ENCODE measurements around the gene MIA.
A peak's percentile ranks its signal among the peaks of the same experiment; 100 is the strongest.
"Not testable (repeated sequence)": the region's sequence is repeated elsewhere in the genome, so short reads cannot be mapped to it uniquely, and the experiment has no call there.

Gene MIA

GRCh38 chr19:40819479-40820234 lies 44.3 kb downstream of the MIA start:
- not testable (repeated sequence) for H3K9me3 ChIP-seq (ENCODE audit: control insufficient read depth in 2 of 2, low read length in 2 of 2); H3K4me3 ChIP-seq (ENCODE audit: low read length in 2 of 2); H3K36me3 ChIP-seq (ENCODE audit: control insufficient read depth in 2 of 2, insufficient read depth in 2 of 2, low read length in 2 of 2); H3K27me3 ChIP-seq (ENCODE audit: control insufficient read depth in 2 of 2, insufficient read depth in 2 of 2, low read length in 2 of 2)
- Histone ChIP-seq H3K27ac (ENCODE audit: low read depth in 2 of 2, low read length in 2 of 2) (peak overlapping the region in 1 of 2 donors; percentile 15), H3K9ac (ENCODE audit: low read depth in 1 of 2, low read length in 2 of 2) (peak overlapping the region in 1 of 2 donors; percentile 14), H3K4me1 (ENCODE audit: control insufficient read depth in 2 of 2, insufficient read depth in 2 of 2, low read length in 2 of 2) (peaks cover 13 to 14% of the 10 kb centered on the region in 2 donors)

DNA sequence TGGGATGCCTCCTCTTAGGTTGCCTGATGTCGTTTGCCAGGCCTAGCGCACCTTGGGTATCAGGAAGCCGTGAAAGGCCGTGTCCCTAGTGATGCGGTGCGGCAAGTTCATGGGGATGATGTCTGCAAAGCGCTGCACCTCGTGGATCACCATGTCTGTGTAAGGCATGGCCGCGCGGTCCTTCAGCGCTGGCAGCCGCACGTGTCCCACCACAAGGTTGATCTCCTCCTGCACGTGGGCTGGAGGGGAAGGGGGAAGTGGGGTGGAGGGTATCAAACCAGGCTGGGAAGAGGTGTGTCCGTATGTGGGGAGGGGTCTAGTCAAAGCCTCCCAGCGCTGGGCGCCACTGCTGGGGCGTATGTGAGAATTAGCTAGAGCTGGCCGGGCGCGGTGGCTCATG lies 46.8 kb downstream of the MIA start:
- Histone ChIP-seq H3K27me3 (ENCODE audit: control insufficient read depth in 2 of 2, insufficient read depth in 2 of 2, low read length in 2 of 2) (no peaks in the 10 kb centered on the region), H3K36me3 (ENCODE audit: control insufficient read depth in 2 of 2, insufficient read depth in 2 of 2, low read length in 2 of 2) (peaks cover 1 to 3% of the 10 kb centered on the region in 2 donors), H3K27ac (ENCODE audit: low read depth in 2 of 2, low read length in 2 of 2) (no peak overlapping the region), H3K4me3 (ENCODE audit: low read length in 2 of 2) (no peak overlapping the region), H3K4me1 (ENCODE audit: control insufficient read depth in 2 of 2, insufficient read depth in 2 of 2, low read length in 2 of 2) (peaks cover 13 to 14% of the 10 kb centered on the region in 2 donors), H3K9me3 (ENCODE audit: control insufficient read depth in 2 of 2, low read length in 2 of 2) (no peaks in the 10 kb centered on the region), H3K9ac (ENCODE audit: low read depth in 1 of 2, low read length in 2 of 2) (no peak overlapping the region)

DNA sequence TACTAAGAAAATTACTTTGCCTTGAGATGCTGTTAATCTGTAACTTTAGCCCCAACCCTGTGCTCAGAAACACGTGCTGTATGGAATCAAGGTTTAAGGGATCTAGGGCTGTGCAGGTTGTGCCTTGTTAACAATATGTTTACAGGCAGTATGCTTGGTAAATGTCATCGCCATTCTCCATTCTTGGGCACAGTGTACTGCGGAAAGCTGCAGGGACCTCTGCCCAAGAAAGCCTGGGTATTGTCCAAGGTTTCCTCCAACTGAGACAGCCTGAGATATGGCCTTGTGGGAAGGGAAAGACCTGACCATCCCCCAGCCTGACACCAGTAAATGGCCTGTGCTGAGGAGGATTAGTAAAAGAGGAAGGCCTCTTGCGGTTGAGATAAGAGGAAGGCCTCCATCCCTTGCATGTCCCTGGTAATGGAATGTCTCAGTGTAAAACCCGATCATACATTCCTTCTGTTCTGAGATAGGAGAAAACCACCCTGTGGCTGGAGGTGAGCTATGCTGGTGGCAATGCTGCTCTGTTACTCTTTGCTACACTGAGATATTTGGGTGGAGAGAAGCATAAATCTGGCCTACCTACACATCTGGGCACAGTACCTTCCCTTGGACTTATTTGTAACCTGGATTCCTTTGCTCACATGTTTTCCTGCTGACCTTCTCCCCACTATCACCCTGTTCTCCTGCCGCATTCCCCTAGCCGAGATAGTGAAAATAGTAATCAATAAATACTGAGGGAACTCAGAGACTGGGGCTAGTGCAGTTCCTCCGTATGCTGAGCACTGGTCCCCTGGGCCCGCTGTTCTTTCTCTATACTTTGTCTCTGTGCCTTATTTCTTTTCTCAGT lies 47.6 kb downstream of the MIA start:
- H3K27ac ChIP-seq (ENCODE audit: low read depth in 2 of 2, low read length in 2 of 2); H3K9me3 ChIP-seq (ENCODE audit: control insufficient read depth in 2 of 2, low read length in 2 of 2); H3K9ac ChIP-seq (ENCODE audit: low read depth in 1 of 2, low read length in 2 of 2); H3K27me3 ChIP-seq (ENCODE audit: control insufficient read depth in 2 of 2, insufficient read depth in 2 of 2, low read length in 2 of 2); H3K4me3 ChIP-seq (ENCODE audit: low read length in 2 of 2); H3K36me3 ChIP-seq (ENCODE audit: control insufficient read depth in 2 of 2, insufficient read depth in 2 of 2, low read length in 2 of 2): not testable (repeated sequence)
- peaks cover 13 to 14% of the 10 kb centered on the region in 2 donors for H3K4me1 ChIP-seq (ENCODE audit: control insufficient read depth in 2 of 2, insufficient read depth in 2 of 2, low read length in 2 of 2)

DNA sequence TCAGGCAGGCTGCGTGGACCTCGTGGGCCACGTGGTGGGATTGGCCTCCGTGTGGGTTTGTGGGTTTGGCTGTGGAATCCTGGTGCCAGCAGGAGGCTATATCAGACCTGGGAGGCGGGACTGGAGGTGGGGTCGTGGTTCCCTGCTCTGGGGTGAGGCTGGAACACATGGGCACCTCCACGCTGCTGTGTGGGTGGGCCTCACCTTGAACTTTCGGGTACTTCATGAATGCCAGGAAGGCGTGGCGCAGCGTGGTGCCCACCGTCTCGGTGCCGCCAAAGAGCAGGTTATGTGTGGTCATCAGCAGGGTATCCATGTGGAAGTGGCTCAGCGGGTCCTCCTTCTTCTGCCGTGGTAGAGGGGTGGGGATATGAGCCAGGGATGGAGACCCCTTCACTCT lies 49.6 kb downstream of the MIA start:
- not testable (repeated sequence) for H3K9me3 ChIP-seq (ENCODE audit: control insufficient read depth in 2 of 2, low read length in 2 of 2); H3K4me1 ChIP-seq (ENCODE audit: control insufficient read depth in 2 of 2, insufficient read depth in 2 of 2, low read length in 2 of 2); H3K9ac ChIP-seq (ENCODE audit: low read depth in 1 of 2, low read length in 2 of 2); H3K4me3 ChIP-seq (ENCODE audit: low read length in 2 of 2); H3K27me3 ChIP-seq (ENCODE audit: control insufficient read depth in 2 of 2, insufficient read depth in 2 of 2, low read length in 2 of 2); H3K36me3 ChIP-seq (ENCODE audit: control insufficient read depth in 2 of 2, insufficient read depth in 2 of 2, low read length in 2 of 2); H3K27ac ChIP-seq (ENCODE audit: low read depth in 2 of 2, low read length in 2 of 2)

- not testable (repeated sequence) for H3K9me3 ChIP-seq (ENCODE audit: control insufficient read depth in 2 of 2, low read length in 2 of 2); H3K36me3 ChIP-seq (ENCODE audit: control insufficient read depth in 2 of 2, insufficient read depth in 2 of 2, low read length in 2 of 2); H3K27ac ChIP-seq (ENCODE audit: low read depth in 2 of 2, low read length in 2 of 2); H3K27me3 ChIP-seq (ENCODE audit: control insufficient read depth in 2 of 2, insufficient read depth in 2 of 2, low read length in 2 of 2); H3K4me1 ChIP-seq (ENCODE audit: control insufficient read depth in 2 of 2, insufficient read depth in 2 of 2, low read length in 2 of 2); H3K4me3 ChIP-seq (ENCODE audit: low read length in 2 of 2); H3K9ac ChIP-seq (ENCODE audit: low read depth in 1 of 2, low read length in 2 of 2)
Measured at GRCh38 chr19:40825460-40826095, 50.3 kb downstream of the MIA start.

DNA sequence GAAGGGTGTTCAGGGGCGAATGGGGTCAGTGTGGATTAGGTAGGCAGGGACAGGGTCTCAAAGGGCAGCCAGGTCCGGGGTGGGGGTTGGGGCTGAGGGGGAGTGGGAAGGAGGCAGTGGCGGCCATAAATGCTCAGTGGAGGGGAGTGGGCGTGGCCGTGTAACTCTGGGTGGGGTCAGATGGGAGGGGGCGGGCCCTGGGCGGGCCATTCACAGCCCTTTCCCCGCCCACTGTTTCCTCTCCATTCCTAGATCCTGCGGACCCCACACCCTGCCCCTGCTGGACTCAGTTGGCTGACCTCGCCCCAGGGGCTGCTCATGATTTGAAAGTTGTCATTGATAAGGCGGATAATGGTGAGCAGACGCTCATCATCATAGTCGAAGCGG lies 51.0 kb downstream of the MIA start:
- not testable (repeated sequence) for H3K36me3 ChIP-seq (ENCODE audit: control insufficient read depth in 2 of 2, insufficient read depth in 2 of 2, low read length in 2 of 2); H3K4me1 ChIP-seq (ENCODE audit: control insufficient read depth in 2 of 2, insufficient read depth in 2 of 2, low read length in 2 of 2); H3K27me3 ChIP-seq (ENCODE audit: control insufficient read depth in 2 of 2, insufficient read depth in 2 of 2, low read length in 2 of 2); H3K9ac ChIP-seq (ENCODE audit: low read depth in 1 of 2, low read length in 2 of 2); H3K9me3 ChIP-seq (ENCODE audit: control insufficient read depth in 2 of 2, low read length in 2 of 2); H3K4me3 ChIP-seq (ENCODE audit: low read length in 2 of 2); H3K27ac ChIP-seq (ENCODE audit: low read depth in 2 of 2, low read length in 2 of 2)

DNA sequence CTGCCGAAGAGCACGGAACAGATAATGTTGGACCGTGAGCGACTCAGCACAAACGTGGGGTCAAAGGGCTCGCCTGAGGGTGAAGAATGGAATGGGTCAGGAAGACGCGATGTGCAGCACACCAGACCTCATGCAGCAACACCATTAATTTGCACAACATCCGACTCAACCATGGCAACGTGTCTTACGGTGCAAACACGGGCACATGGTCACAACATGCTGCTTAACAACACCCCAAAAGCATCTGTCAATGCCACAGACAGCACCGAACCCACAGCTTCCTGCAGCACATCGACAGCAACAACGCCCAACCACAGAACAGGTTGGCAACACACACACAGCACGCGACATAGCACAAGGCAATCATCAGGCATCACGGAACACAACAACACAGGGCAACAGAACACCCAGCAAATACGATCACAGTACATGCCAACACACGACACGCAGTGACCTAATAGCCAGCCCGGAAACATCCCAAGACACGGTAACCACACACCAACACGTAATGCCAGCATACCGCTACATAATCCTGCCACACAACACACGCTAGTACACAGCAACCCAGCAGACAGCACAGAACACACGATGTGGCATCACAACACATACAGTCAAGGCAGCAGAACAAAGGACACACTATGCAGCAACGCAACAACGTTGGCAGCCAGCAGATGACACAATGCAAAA lies 51.5 kb downstream of the MIA start:
- not testable (repeated sequence) for H3K9ac ChIP-seq (ENCODE audit: low read depth in 1 of 2, low read length in 2 of 2); H3K36me3 ChIP-seq (ENCODE audit: control insufficient read depth in 2 of 2, insufficient read depth in 2 of 2, low read length in 2 of 2); H3K27me3 ChIP-seq (ENCODE audit: control insufficient read depth in 2 of 2, insufficient read depth in 2 of 2, low read length in 2 of 2); H3K4me1 ChIP-seq (ENCODE audit: control insufficient read depth in 2 of 2, insufficient read depth in 2 of 2, low read length in 2 of 2); H3K4me3 ChIP-seq (ENCODE audit: low read length in 2 of 2); H3K27ac ChIP-seq (ENCODE audit: low read depth in 2 of 2, low read length in 2 of 2); H3K9me3 ChIP-seq (ENCODE audit: control insufficient read depth in 2 of 2, low read length in 2 of 2)
